ENCODE measurements around the gene HSPE1. TPM values are rescaled to one million over a fixed set of nuclear protein-coding genes. Genes with fewer than 3 reads are reported as not detected.

Gene HSPE1
- total RNA-seq, 1 donor from 2014 or later, result 80.5 TPM

Small RNA genes lying within 50 kb of the gene (small RNA-seq; reads per million reads assigned to genes)
- not detected for gene AC020550.1 (ENCODE audit: low replicate concordance)

Other genes starting within 250 kb of the HSPE1 start
- gene ANKRD44, start 189.6 kb upstream of the HSPE1 start, total RNA-seq, result 21.8 TPM
- gene SF3B1, start 65.4 kb upstream of the HSPE1 start, total RNA-seq, result 319 TPM
- 21.5 TPM for gene COQ10B, start 46.8 kb upstream of the HSPE1 start, total RNA-seq
- 192 TPM for gene HSPD1, start 539 bp upstream of the HSPE1 start, total RNA-seq
- 39.4 TPM for gene MOB4, start 15.7 kb downstream of the HSPE1 start, total RNA-seq
- gene RFTN2, start 175.2 kb downstream of the HSPE1 start, total RNA-seq, result 27.1 TPM
- gene MARS2, start 205.0 kb downstream of the HSPE1 start, total RNA-seq, result 4.9 TPM

Measured in skin of body (tissue), 2 donors.